Neural cell (in vitro differentiated cells): ENCODE results near the gene SPINK9. TPM values are rescaled to one million over a fixed set of nuclear protein-coding genes. Genes with fewer than 3 reads are reported as not detected.

Experiments
- H2AFZ ChIP-seq: fragments of 200-600, 300-800 bp; sonication (generic), shearing (Covaris generic); 2 replicates; pipeline ENCODE4 v1.6.0; 2014; ENCODE audit warnings: low read depth, mild to moderate bottlenecking, antibody characterized with exemption, low read length, moderate library complexity
- H3F3A ChIP-seq: fragments of 200-600 bp; shearing (Covaris generic); 2 replicates; pipeline ENCODE4 v1.6.1; 2016; ENCODE audit warnings: mild to moderate bottlenecking, moderate library complexity, mixed read lengths, antibody characterized with exemption, low read length; ENCODE audit not compliant: insufficient read depth, poor library complexity, severe bottlenecking
- H3K27ac ChIP-seq: fragments of 200-600, 300-800 bp; sonication (generic), shearing (Covaris generic); 2 replicates; pipeline ENCODE4 v1.5.1; 2014; ENCODE audit warnings: mild to moderate bottlenecking, low read length, moderate library complexity
- H3K27me3 ChIP-seq: fragments of 300-800, 200-600 bp; sonication (generic), shearing (Covaris generic); 2 replicates; pipeline ENCODE4 v1.6.0; 2014; ENCODE audit warnings: mild to moderate bottlenecking, low read depth, low read length, moderate library complexity; ENCODE audit not compliant: insufficient read depth
- H3K36me3 ChIP-seq: fragments of 300-800, 200-600 bp; sonication (generic), shearing (Covaris generic); 2 replicates; pipeline ENCODE4 v1.5.1; 2014; ENCODE audit warnings: mild to moderate bottlenecking, antibody characterized with exemption, low read length, moderate library complexity; ENCODE audit not compliant: insufficient read depth
- H3K4me2 ChIP-seq: fragments of 300-800, 200-600 bp; sonication (generic), shearing (Covaris generic); 2 replicates; pipeline ENCODE4 v1.6.0; 2014; ENCODE audit warnings: mild to moderate bottlenecking, low read length
- H3K4me3 ChIP-seq: fragments of 300-800, 200-600 bp; sonication (generic), shearing (Covaris generic); 2 replicates; pipeline ENCODE4 v1.5.1; 2014; ENCODE audit warnings: mild to moderate bottlenecking, low read length, moderate library complexity
- H3K79me2 ChIP-seq: fragments of 200-600 bp; shearing (Covaris generic); replicated peaks from 2 replicates; pipeline ENCODE4 v1.6.0; 2014; ENCODE audit warnings: mild to moderate bottlenecking, low read length, moderate library complexity; ENCODE audit not compliant: insufficient read depth
- H3K9ac ChIP-seq: fragments of 300-800, 200-600 bp; sonication (generic), shearing (Covaris generic); 2 replicates; pipeline ENCODE4 v1.6.1; 2016; ENCODE audit warnings: mild to moderate bottlenecking, low read length, mixed read lengths
- H3K9me2 ChIP-seq: fragments of 200-600 bp; shearing (Covaris generic); 2 replicates; pipeline ENCODE4 v1.6.1; 2016; ENCODE audit warnings: mild to moderate bottlenecking, low read length, mixed read lengths; ENCODE audit not compliant: insufficient read depth
- H3K9me3 ChIP-seq: fragments of 200-600, 300-800 bp; sonication (generic), shearing (Covaris generic); 2 replicates; pipeline ENCODE4 v1.6.1; 2016; ENCODE audit warnings: mild to moderate bottlenecking, mixed run types, low read length, moderate library complexity, mixed read lengths
- H4K20me1 ChIP-seq: fragments of 200-600 bp; shearing (Covaris generic); 2 replicates; pipeline ENCODE4 v1.6.1; 2016; ENCODE audit warnings: mild to moderate bottlenecking, mixed run types; ENCODE audit not compliant: insufficient read depth
- CTCF ChIP-seq: fragments of 450-650 bp; IDR thresholded peaks from 2 replicates; pipeline ENCODE4 v1.5.1; 2014; ENCODE audit warnings: antibody characterized with exemption, mild to moderate bottlenecking, moderate library complexity; ENCODE audit not compliant: poor library complexity, severe bottlenecking
- EP300 ChIP-seq: fragments of 450-650 bp; conservative IDR thresholded peaks from 2 replicates; pipeline ENCODE4 v1.6.1; 2014; ENCODE audit warnings: antibody characterized with exemption, mild to moderate bottlenecking, moderate library complexity; ENCODE audit not compliant: poor library complexity, severe bottlenecking
- EZH2 ChIP-seq: fragments of 200-600, 300-800 bp; shearing (Covaris generic), sonication (generic); IDR thresholded peaks from 2 replicates; pipeline ENCODE4 v1.6.1; 2014; ENCODE audit warnings: antibody characterized with exemption, low read length, borderline replicate concordance, mild to moderate bottlenecking; ENCODE audit not compliant: insufficient read depth, poor library complexity, severe bottlenecking
- MXI1 ChIP-seq: fragments of 450-650 bp; conservative IDR thresholded peaks from 2 replicates; pipeline ENCODE4 v1.6.1; 2014; ENCODE audit warnings: antibody characterized with exemption, mild to moderate bottlenecking; ENCODE audit not compliant: poor library complexity, severe bottlenecking
- POLR2AphosphoS5 ChIP-seq: IDR thresholded peaks from 2 replicates; pipeline ENCODE4 v1.6.1; 2012
- RAD21 ChIP-seq: fragments of 450-650 bp; conservative IDR thresholded peaks from 2 replicates; pipeline ENCODE4 v1.6.1; 2014; ENCODE audit warnings: antibody characterized with exemption, mild to moderate bottlenecking, moderate library complexity
- REST ChIP-seq: IDR thresholded peaks from 2 replicates; pipeline ENCODE4 v1.6.1; 2012; ENCODE audit warnings: borderline replicate concordance
- SMC3 ChIP-seq: fragments of 450-650 bp; conservative IDR thresholded peaks from 2 replicates; pipeline ENCODE4 v1.6.1; 2014; ENCODE audit warnings: antibody characterized with exemption, mild to moderate bottlenecking, moderate library complexity; ENCODE audit not compliant: poor library complexity
- TAF1 ChIP-seq: IDR thresholded peaks from 2 replicates; pipeline ENCODE4 v1.6.1; 2012; ENCODE audit warnings: low read depth
- polyA plus RNA-seq: library from polyadenylated mRNA; depleted of rRNA; stranded (reverse); fragments of >200 nt; gene quantifications from 2 replicates; pipeline ENCODE4 v1.2.3, GENCODE V29; 2014

SPINK9 gene
- polyA plus RNA-seq, 1 donor from 2014 or later: not detected

GRCh38 chr5:148311484-148311883 lies 23.9 kb upstream of the SPINK9 start:
- Histone ChIP-seq H2AFZ (no peak overlapping the region), H3K9ac (no peak overlapping the region), H3K4me2 (no peak overlapping the region), H3K9me3 (no peaks in the 10 kb centered on the region), H3K9me2 (no peaks in the 10 kb centered on the region), H3K36me3 (no peaks in the 10 kb centered on the region), H3K27me3 (no peaks in the 10 kb centered on the region), H3K27ac (no peak overlapping the region), H4K20me1 (no peaks in the 10 kb centered on the region), H3K4me3 (no peak overlapping the region), H3F3A (no peaks in the 10 kb centered on the region), H3K79me2 (no peaks in the 10 kb centered on the region)
- no peak for TF ChIP-seq EP300

GRCh38 chr5:148312153-148312552 lies 23.2 kb upstream of the SPINK9 start, which contains the start of gene SPINK7:
Gene SPINK7, plus strand, starts transcription at chr5:148312423. Its CDS starts 61 bp downstream, at chr5:148312484.
- no peak within 1 kb of the TSS for H3K9ac ChIP-seq
- no peaks in the 10 kb centered on the region for H3K9me2 ChIP-seq
- no peaks in the 10 kb centered on the region for H3F3A ChIP-seq
- no peaks in the 10 kb centered on the region for H3K9me3 ChIP-seq
- no peaks in the 10 kb centered on the region for H3K79me2 ChIP-seq
- no peak within 1 kb of the TSS for H3K4me2 ChIP-seq
- no peaks in the 10 kb centered on the region for H3K27me3 ChIP-seq
- H2AFZ ChIP-seq: no peak within 1 kb of the TSS
- H4K20me1 ChIP-seq: no peaks in the 10 kb centered on the region
- no peak within 1 kb of the TSS for H3K27ac ChIP-seq
- H3K36me3 ChIP-seq: no peaks in the 10 kb centered on the region
- H3K4me3 ChIP-seq: no peak within 1 kb of the TSS
- no peak for TF ChIP-seq EZH2
- TF ChIP-seq CTCF: no peak

- Histone ChIP-seq H3K36me3 (no peaks in the 10 kb centered on the region), H3K9me3 (no peaks in the 10 kb centered on the region)
- TF ChIP-seq RAD21 (no peak), REST (no peak), EP300 (no peak), MXI1 (no peak), TAF1 (no peak), EZH2 (no peak), SMC3 (no peak), CTCF (no peak), POLR2AphosphoS5 (no peak)
Observed at GRCh38 chr5:148314187-148314586, 21.2 kb upstream of the SPINK9 start.

More at GRCh38 chr5:148314187-148314586, 21.2 kb upstream of the SPINK9 start:
- Histone ChIP-seq H4K20me1 (no peaks in the 10 kb centered on the region), H3K4me3 (no peak overlapping the region), H3F3A (no peaks in the 10 kb centered on the region), H3K79me2 (no peaks in the 10 kb centered on the region), H2AFZ (no peak overlapping the region), H3K27ac (no peak overlapping the region), H3K4me2 (no peak overlapping the region), H3K9ac (no peak overlapping the region), H3K9me2 (no peaks in the 10 kb centered on the region), H3K27me3 (no peaks in the 10 kb centered on the region)
